SK-N-SH (cell line): ENCODE measurements around the gene ESPNL. TPM values are rescaled to one million over a fixed set of nuclear protein-coding genes. Genes with fewer than 3 reads are reported as not detected.

Experiments
- CTCF ChIA-PET: fragments of 300-600, 350-600 bp; formaldehyde crosslinking; extraction: SDS; loops from one replicate; lab custom pipeline; 2021; lab: Yijun Ruan, JAX
- POLR2A ChIA-PET: fragments of 350-600 bp; sonication (Branson Sonifier 250); formaldehyde crosslinking; extraction: SDS; loops from one replicate; lab custom pipeline; 2020; ENCODE audit warnings: antibody characterized with exemption, inconsistent platforms; lab: Yijun Ruan, JAX
- DNase-seq: peaks from one replicate; pipeline ENCODE4 v3.0.0; 2012
- H2AFZ ChIP-seq: fragments of 200-600 bp; sonication (generic); 2 replicates; pipeline ENCODE4 v1.8.1; 2016; ENCODE audit warnings: antibody characterized with exemption, mild to moderate bottlenecking, low read depth
- H3F3A ChIP-seq: fragments of 200-600 bp; sonication (generic); replicated peaks from 2 replicates; pipeline ENCODE3; 2016; ENCODE audit warnings: antibody characterized with exemption, mild to moderate bottlenecking; ENCODE audit not compliant: insufficient read depth
- H3K27ac ChIP-seq, 2 experiments: fragments of 200-500 bp in 1 of 2; fragments of 200-600 bp in 1 of 2; sonication (Bioruptor generic) in 1 of 2; sonication (generic), shearing (Covaris generic) in 1 of 2; 2 replicates each; pipeline versions ENCODE4 v1.5.1 to v1.6.1; 2014 to 2016; ENCODE audit warnings: low read depth in 2 of 2, inconsistent platforms in 1 of 2, low read length in 1 of 2, mild to moderate bottlenecking in 1 of 2, mixed read lengths in 1 of 2
- H3K27me3 ChIP-seq: fragments of 200-600 bp; sonication (generic), shearing (Covaris generic); 2 replicates; pipeline ENCODE4 v1.6.1; 2016; ENCODE audit warnings: mixed run types; ENCODE audit not compliant: insufficient read depth
- H3K36me3 ChIP-seq, 2 experiments: fragments of 200-500 bp in 1 of 2; fragments of 200-600 bp in 1 of 2; sonication (Bioruptor generic) in 1 of 2; sonication (generic) in 1 of 2; replicated peaks in 1 of 2; 2 replicates each; pipeline versions ENCODE3 to v1.5.1; 2014 to 2016; ENCODE audit warnings: low read length in 1 of 2, mild to moderate bottlenecking in 1 of 2; ENCODE audit not compliant: insufficient read depth in 2 of 2, control insufficient read depth in 1 of 2
- H3K4me1 ChIP-seq, 2 experiments: fragments of 200-500 bp in 1 of 2; fragments of 200-600 bp in 1 of 2; sonication (Bioruptor generic) in 1 of 2; sonication (generic), shearing (Covaris generic) in 1 of 2; 2 replicates each; pipeline versions ENCODE4 v1.5.1 to v1.6.1; 2014 to 2016; ENCODE audit warnings: low read depth in 1 of 2, low read length in 1 of 2, mixed run types in 1 of 2; ENCODE audit not compliant: insufficient read depth in 2 of 2, control insufficient read depth in 1 of 2
- H3K4me2 ChIP-seq: fragments of 200-600 bp; sonication (generic), shearing (Covaris generic); 2 replicates; pipeline ENCODE4 v1.6.1; 2017; ENCODE audit warnings: mixed run types
- H3K4me3 ChIP-seq, 2 experiments: fragments of 200-500 bp in 1 of 2; fragments of 200-600 bp in 1 of 2; sonication (Bioruptor generic) in 1 of 2; sonication (generic), shearing (Covaris generic) in 1 of 2; 2 replicates each; pipeline versions ENCODE4 v1.5.1 to v1.8.1; 2014 to 2016; ENCODE audit warnings: low read depth in 2 of 2, inconsistent platforms in 1 of 2, low read length in 1 of 2, mild to moderate bottlenecking in 1 of 2, mixed read lengths in 1 of 2, moderate library complexity in 1 of 2
- H3K79me2 ChIP-seq: fragments of 200-600 bp; sonication (generic); 2 replicates; pipeline ENCODE4 v1.8.1; 2017; ENCODE audit warnings: mild to moderate bottlenecking; ENCODE audit not compliant: insufficient read depth
- H3K9ac ChIP-seq: fragments of 200-600 bp; sonication (generic); 2 replicates; pipeline ENCODE4 v1.6.1; 2017; ENCODE audit warnings: mixed run types
- H3K9me2 ChIP-seq: fragments of 200-600 bp; sonication (generic); 2 replicates; pipeline ENCODE4 v1.6.1; 2017; ENCODE audit warnings: mixed run types
- H3K9me3 ChIP-seq: fragments of 200-600 bp; sonication (generic); 2 replicates; pipeline ENCODE4 v1.6.1; 2017; ENCODE audit warnings: mixed run types, mild to moderate bottlenecking, moderate library complexity
- H4K20me1 ChIP-seq: fragments of 200-600 bp; sonication (generic); 2 replicates; pipeline ENCODE4 v1.6.1; 2017; ENCODE audit warnings: mild to moderate bottlenecking, mixed run types; ENCODE audit not compliant: insufficient read depth
- FOXJ3 ChIP-seq: sonication (generic); formaldehyde crosslinking; IDR thresholded peaks from 2 replicates; pipeline ENCODE4 v1.5.1; 2020; ENCODE audit warnings: mild to moderate bottlenecking, missing genetic modification reagents
- FOXM1 ChIP-seq: IDR thresholded peaks from 2 replicates; pipeline ENCODE4 v1.4.0; 2012; ENCODE audit warnings: low read depth, mild to moderate bottlenecking
- JUND ChIP-seq: IDR thresholded peaks from 2 replicates; pipeline ENCODE4 v1.4.0; 2012
- MXI1 ChIP-seq: IDR thresholded peaks from 2 replicates; pipeline ENCODE4 v1.6.1; 2012; ENCODE audit warnings: mild to moderate bottlenecking, low read depth, low read length, improper control_type of control experiment
- NFIC ChIP-seq: IDR thresholded peaks from 2 replicates; pipeline ENCODE4 v1.4.0; 2012; ENCODE audit warnings: borderline replicate concordance
- RAD21 ChIP-seq: IDR thresholded peaks from 2 replicates; pipeline ENCODE4 v1.6.1; 2012; ENCODE audit warnings: mild to moderate bottlenecking, low read length
- RCOR1 ChIP-seq: fragments of 150-350 bp; IDR thresholded peaks from 2 replicates; pipeline ENCODE4 v1.6.1; 2017; ENCODE audit warnings: antibody characterized with exemption, low read length
- REST ChIP-seq: IDR thresholded peaks from 2 replicates; pipeline ENCODE4 v1.6.1; 2012; ENCODE audit warnings: mild to moderate bottlenecking, low read depth, low read length, moderate library complexity
- SIN3A ChIP-seq: IDR thresholded peaks from 2 replicates; pipeline ENCODE4 v1.6.1; 2012; ENCODE audit warnings: low read depth, mild to moderate bottlenecking, low read length, moderate library complexity, borderline replicate concordance
- SMC3 ChIP-seq: IDR thresholded peaks from 2 replicates; pipeline ENCODE4 v1.6.1; 2012; ENCODE audit warnings: low read depth, low read length, improper control_type of control experiment
- TAF1 ChIP-seq: IDR thresholded peaks from 2 replicates; pipeline ENCODE4 v1.6.1; 2012; ENCODE audit warnings: low read depth, mild to moderate bottlenecking, low read length, moderate library complexity, borderline replicate concordance
- USF2 ChIP-seq: fragments of 150-350 bp; IDR thresholded peaks from 2 replicates; pipeline ENCODE4 v1.6.1; 2017; ENCODE audit warnings: antibody characterized with exemption, low read length, low read depth, borderline replicate concordance
- WGBS: methylation state at CpG from one replicate; pipeline ENCODE4 v1.1.6; 2017; ENCODE audit warnings: low lambda C conversion rate; 5-methylcytosine and 5-hydroxymethylcytosine counted together
- polyA plus RNA-seq, 3 experiments: library from polyadenylated mRNA; depleted of rRNA; stranded (reverse); fragments of >200 nt; gene quantifications; 2 replicates each; pipeline ENCODE4 v1.2.3, GENCODE V29; 2012

Gene ESPNL
- polyA plus RNA-seq, 1 of the 3 experiments (the other 2 are of a cell fraction) = 0.05 TPM

- H3K9me2 ChIP-seq = no peaks in the 10 kb centered on the region
- 0 out of 2 replicates have a peak overlapping the region, but pooled peaks have one; percentile 26 for H3K4me2 ChIP-seq
- no peak overlapping the region for H3K4me3 ChIP-seq
- no peak overlapping the region for H2AFZ ChIP-seq
- no peaks in the 10 kb centered on the region for H3K79me2 ChIP-seq
- DNase-seq = peak; percentile 38
- H3K4me1 ChIP-seq = peaks cover 2 to 4% of the 10 kb centered on the region in 2 experiments; a peak in 1 of 4 replicates
- H3K27ac ChIP-seq = no peak overlapping the region
- POLR2A ChIA-PET = interaction anchor here (0.6 to 1.7 kb wide), 2 partner anchors 41 to 76 kb away, joined by 3 to 5 read pairs; partner anchors contain the start of gene ILKAP
- no peak for TF ChIP-seq REST
- no peak for TF ChIP-seq MXI1
- TF ChIP-seq NFIC = no peak
- no peak for TF ChIP-seq USF2
- no peak for TF ChIP-seq SIN3A
- no peak for TF ChIP-seq RAD21
- TF ChIP-seq FOXJ3 (CRISPR knock-in tag) = no peak
- TF ChIP-seq JUND = no peak
- no peak for TF ChIP-seq SMC3
- no peak for TF ChIP-seq RCOR1
- TF ChIP-seq TAF1 = no peak
- no peak for TF ChIP-seq FOXM1
- CTCF ChIA-PET = interaction anchor here (0.9 to 7.1 kb wide), 4 partner anchors 12 to 101 kb away, joined by 3 to 58 read pairs (median 6); no protein-coding TSS in a partner anchor
- no peak overlapping the region for H3K9ac ChIP-seq
- no peaks in the 10 kb centered on the region for H4K20me1 ChIP-seq
- no peaks in the 10 kb centered on the region for H3F3A ChIP-seq
- WGBS = 69% methylated on average over 9 of the region's 15 CpGs
- H3K9me3 ChIP-seq = no peaks in the 10 kb centered on the region
- H3K27me3 ChIP-seq = no peaks in the 10 kb centered on the region
- H3K36me3 ChIP-seq = peaks cover 0 to 10% of the 10 kb centered on the region in 2 experiments
Observed at GRCh38 chr2:238162846-238163441, 62.8 kb downstream of the ESPNL start.
